HG02588 (cell line): ENCODE measurements around the gene PTMA.
"Not testable (repeated sequence)": the region's sequence is repeated elsewhere in the genome, so short reads cannot be mapped to it uniquely, and the experiment has no call there.

Experiments used
- ATAC-seq: cut with Tn5 transposase; IDR thresholded peaks from one replicate; pipeline ENCODE4 v1.9.1; 2021; ENCODE audit warnings: mild to moderate bottlenecking, moderate library complexity; ENCODE audit not compliant: unreplicated experiment

PTMA gene

GRCh38 chr2:231714639-231715498 is 6.5 kb downstream of the PTMA start:
- ATAC-seq, result no peak

DNA sequence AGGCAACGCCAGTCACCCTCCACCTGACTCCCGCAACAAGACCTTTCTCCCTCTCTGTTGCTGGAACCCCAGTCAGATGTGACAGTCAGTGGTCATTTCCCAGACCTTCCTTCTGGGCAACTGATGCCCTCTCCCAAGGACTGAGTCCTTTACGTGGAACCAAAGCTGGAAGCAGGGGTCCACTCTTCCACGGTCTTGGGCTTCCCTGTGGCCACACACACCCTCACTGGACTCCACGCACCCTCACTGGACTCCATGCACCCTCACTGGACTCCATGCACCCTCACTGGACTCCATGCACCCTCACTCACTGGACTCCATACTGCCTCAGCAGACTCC is 7.1 kb downstream of the PTMA start:
- no peak for ATAC-seq

- ATAC-seq, result no peak
These were observed 7.8 kb downstream of the PTMA start for GRCh38 chr2:231715988-231716616.

- ATAC-seq, result no peak
These were observed 8.4 kb downstream of the PTMA start for GRCh38 chr2:231716666-231717280.

GRCh38 chr2:231717281-231718171 is 9.2 kb downstream of the PTMA start:
- peak; percentile 25 for ATAC-seq

GRCh38 chr2:231718799-231719198 is 10.5 kb downstream of the PTMA start:
- no peak for ATAC-seq

DNA sequence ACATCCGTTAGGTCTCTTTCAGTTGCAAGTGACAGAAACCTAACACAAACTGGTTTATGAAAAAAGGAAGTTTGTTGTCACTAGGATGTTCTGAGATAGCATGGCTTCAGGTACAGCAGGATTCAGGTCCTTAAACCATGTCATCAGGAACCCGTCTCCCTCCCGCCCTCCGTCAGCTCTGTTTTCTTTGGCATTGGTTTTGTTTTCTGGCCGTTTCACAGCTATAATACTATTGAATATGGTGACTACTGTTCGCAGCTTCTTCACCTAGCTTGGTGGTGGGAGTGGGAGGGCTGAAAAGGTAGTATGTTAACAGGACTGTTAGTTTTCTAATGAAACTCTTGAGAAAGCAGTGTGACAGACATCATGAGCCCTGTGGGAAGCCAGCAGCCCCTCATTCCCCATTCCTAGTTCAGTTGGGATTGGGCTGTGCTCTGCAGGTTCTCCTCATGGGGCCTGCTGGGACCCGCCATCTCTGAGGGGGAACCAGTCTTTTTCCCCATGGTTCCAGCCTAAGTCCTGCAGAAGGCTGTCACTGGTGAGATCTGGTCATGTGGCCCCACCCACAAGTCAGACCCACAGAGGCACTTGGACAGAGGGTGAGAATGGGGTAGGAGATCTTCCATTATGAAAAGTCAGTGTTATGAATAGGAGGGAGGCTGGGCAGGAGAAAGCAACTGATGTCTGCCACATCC is 12.1 kb downstream of the PTMA start:
- peak; percentile 4 for ATAC-seq

DNA sequence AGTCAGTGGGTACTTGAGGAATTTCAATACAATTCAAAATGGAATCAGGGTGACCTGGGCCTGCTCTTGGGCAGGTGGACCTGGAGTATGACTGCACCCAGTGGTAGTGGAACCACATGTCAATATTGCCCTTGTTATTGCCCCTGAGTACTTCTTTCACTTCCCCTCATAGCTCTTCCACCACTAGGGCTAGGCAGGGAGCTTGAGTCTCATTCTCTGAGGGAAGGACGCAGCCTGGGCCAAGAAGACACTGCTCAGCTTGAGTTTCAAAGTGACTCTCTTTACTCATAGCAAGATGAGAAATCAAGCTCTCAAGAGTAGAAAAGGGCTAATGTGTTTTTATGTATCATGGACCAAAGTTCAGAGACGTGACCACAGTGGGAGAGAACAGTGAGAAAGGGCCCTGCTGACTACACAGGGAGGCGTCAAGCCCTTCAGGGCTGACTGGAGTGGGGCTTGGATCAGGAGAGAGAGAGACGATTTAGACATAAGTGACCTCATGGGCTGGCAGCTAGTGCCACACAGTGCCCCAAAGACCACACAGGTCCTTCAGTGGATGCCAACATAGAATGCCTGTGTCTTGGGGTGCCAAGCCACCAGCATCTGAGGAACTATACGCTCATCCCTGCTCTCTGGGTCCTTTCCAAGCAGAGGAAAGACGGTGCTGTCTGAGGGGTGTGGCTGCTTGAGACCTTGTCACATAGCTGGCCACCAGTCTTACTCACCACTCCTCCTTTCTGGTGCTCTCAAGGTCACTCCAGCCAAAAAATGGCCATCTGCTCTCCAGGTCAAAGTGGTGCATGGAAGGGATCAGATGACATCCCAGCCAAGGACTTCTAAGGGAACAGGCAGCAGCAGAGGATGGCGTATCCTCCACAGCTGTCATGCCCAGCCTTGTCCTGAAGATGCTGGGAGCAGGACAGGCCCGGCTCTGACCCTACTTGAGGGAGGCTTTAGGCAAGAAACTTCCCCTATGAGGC is 13.0 kb downstream of the PTMA start:
- ATAC-seq, result peak; percentile 70

- no peak for ATAC-seq
These were observed 14.5 kb downstream of the PTMA start for GRCh38 chr2:231722721-231723307.

GRCh38 chr2:231725476-231725875 is 17.2 kb downstream of the PTMA start:
- ATAC-seq, result no peak

GRCh38 chr2:231726276-231726675 is 18.0 kb downstream of the PTMA start:
- ATAC-seq, result no peak

GRCh38 chr2:231727621-231728020 is 19.3 kb downstream of the PTMA start:
- no peak for ATAC-seq

DNA sequence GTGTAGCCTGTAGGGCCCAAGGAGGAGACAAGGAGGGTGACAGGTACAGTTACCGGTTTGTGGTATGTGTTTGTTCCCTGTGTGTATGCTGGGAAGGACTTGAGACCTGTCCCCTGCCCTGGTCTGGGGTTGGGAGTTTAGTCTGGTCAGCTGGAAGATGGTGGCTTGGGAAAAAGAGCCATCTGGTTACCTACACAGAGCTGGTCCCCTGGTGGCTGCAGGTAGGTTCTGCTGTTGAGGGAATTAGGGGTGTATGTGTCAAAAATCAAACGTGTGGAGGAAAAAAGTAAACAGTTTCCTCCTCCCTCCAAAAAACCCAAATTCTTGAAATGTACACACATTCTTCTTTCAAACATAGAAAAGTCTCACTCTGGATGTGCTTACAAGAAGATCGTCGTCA is 24.3 kb downstream of the PTMA start:
- no peak for ATAC-seq

GRCh38 chr2:231737761-231738160 is 29.4 kb downstream of the PTMA start:
- ATAC-seq, result no peak

DNA sequence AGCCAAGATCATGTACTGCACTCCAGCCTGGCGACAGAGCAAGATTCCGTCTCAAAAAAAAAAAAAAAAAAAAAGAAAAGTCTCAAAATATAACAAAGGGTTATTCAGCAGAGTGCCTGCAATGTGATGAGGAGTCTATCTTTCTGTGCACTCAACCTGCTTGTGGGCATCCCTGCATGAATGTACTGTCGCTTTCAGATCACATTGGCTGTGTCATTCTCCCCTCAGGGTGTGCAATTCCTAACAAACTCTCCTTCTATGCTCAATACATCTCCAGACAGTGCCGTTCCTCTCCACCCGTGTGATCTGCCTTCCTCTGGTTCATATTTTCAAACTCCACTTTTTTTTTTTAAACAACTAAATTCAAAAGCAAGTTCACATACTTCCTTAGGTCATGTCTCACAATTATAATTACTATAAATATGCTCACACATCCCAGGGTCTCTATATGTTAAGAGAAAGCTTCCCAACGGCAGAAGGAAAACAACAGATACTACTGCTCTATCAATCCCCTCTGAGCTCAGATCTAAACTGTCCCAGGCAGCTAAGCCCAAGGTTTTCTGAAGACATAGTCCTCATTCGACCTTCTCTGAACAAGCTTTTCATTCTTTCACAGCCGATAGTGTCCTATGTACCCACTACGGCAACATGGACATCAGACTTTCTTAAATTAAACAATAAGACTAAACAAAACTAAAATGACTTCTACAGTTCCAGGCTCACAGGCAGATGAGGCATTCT is 35.2 kb downstream of the PTMA start:
- ATAC-seq, result no peak

- ATAC-seq, result no peak
These were observed 37.1 kb downstream of the PTMA start for GRCh38 chr2:231745303-231746038.

DNA sequence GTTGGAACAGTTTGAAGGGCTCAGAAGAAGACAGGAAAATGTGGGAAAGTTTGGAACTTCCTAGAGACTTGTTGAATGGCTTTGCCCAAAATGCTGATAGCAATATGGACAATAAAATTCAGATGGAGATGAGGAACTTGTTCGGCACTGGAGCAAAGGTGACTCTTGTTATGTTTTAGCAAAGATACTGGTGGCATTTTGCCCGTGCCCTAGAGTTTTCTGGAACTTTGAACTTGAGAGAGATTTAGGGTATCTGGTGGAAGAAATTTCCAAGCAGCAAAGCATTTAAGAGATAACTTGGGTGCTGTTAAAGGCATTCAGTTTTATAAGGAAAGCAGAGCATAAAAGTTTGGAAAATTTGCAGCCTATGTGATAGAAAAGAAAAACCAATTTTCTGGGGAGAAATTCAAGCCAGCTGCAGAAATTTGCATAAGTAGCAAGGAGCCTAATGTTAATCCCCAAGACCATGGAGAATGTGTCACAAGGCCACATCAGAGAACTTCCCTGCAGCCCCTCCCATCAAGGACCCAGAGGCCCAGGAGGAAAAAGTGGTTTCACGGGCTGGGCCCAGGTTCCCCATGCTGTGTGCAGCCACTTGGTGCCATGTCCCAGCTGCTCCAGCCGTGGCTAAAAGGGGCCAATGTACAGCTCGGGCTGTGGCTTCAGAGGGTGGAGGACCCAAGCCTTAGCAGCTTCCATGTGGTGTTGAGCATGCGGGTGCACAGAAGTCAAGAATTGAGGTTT is 40.0 kb downstream of the PTMA start:
- not testable (repeated sequence) for ATAC-seq
